ENCODE data around the gene UCP3.

Gene UCP3

GRCh38 chr11:74008373-74009229, at the start of gene UCP3:
UCP3 (minus strand) TSS chr11:74009085; CDS start chr11:74007042, 2,043 bp downstream.
- DNase-seq: peak; percentile 38

GRCh38 chr11:74057249-74058151, 48.6 kb upstream of the UCP3 start:
- no peak for DNase-seq

GRCh38 chr11:74055938-74056337, 47.1 kb upstream of the UCP3 start:
- DNase-seq: no peak

GRCh38 chr11:74050465-74050864, 41.6 kb upstream of the UCP3 start:
- DNase-seq: no peak

- no peak for DNase-seq
Observed at GRCh38 chr11:74048993-74049392, 40.1 kb upstream of the UCP3 start.

GRCh38 chr11:74044538-74044937, 35.7 kb upstream of the UCP3 start:
- no peak for DNase-seq

- DNase-seq: no peak
Observed at GRCh38 chr11:74043450-74043849, 34.6 kb upstream of the UCP3 start.

GRCh38 chr11:74037309-74037708, 28.4 kb upstream of the UCP3 start:
- DNase-seq: no peak

GRCh38 chr11:74035264-74035663, 26.4 kb upstream of the UCP3 start:
- no peak for DNase-seq

- no peak for DNase-seq
Observed at GRCh38 chr11:74033046-74033445, 24.2 kb upstream of the UCP3 start.

- DNase-seq: no peak
Observed at GRCh38 chr11:74030723-74031676, 22.1 kb upstream of the UCP3 start.

- peak; percentile 45 for DNase-seq
Observed at GRCh38 chr11:74025467-74026166, 16.7 kb upstream of the UCP3 start.

- peak; percentile 82 for DNase-seq
Observed at GRCh38 chr11:74024261-74025029, 15.6 kb upstream of the UCP3 start.

- no peak for DNase-seq
Observed at GRCh38 chr11:74023276-74023675, 14.4 kb upstream of the UCP3 start.

GRCh38 chr11:74022546-74022945, 13.7 kb upstream of the UCP3 start:
- DNase-seq: no peak

GRCh38 chr11:74021998-74022397, 13.1 kb upstream of the UCP3 start:
- DNase-seq: no peak

GRCh38 chr11:74020539-74020938, 11.7 kb upstream of the UCP3 start:
- no peak for DNase-seq

- peak; percentile 84 for DNase-seq
Observed at GRCh38 chr11:74019860-74020259, 11.0 kb upstream of the UCP3 start.

- peak; percentile 35 for DNase-seq
Observed at GRCh38 chr11:74019104-74019738, 10.3 kb upstream of the UCP3 start.

GRCh38 chr11:74018331-74019005, 9.6 kb upstream of the UCP3 start:
- DNase-seq: no peak
